ENCODE results near the gene CRADD.

DNA sequence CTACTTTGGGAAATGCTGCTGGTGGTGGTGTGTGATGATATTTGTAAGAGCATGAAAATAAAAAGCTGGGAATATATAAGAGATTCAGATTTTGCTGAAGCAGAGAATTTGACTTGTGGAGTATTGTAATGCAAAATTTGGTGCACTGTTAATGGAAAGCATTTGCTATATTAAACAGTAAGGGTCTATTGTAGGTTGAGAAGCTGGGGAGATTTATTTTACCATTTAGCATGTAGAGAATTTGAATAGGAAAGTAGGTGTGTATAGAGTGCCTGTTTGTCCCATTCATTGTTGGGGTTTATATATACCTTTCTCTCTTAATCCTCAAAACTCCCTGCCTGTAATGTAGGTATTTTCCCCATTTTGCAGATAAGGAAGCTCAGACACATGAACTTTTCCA is 48.4 kb downstream of the CRADD start:
- TF ChIP-seq, protein P1, sequence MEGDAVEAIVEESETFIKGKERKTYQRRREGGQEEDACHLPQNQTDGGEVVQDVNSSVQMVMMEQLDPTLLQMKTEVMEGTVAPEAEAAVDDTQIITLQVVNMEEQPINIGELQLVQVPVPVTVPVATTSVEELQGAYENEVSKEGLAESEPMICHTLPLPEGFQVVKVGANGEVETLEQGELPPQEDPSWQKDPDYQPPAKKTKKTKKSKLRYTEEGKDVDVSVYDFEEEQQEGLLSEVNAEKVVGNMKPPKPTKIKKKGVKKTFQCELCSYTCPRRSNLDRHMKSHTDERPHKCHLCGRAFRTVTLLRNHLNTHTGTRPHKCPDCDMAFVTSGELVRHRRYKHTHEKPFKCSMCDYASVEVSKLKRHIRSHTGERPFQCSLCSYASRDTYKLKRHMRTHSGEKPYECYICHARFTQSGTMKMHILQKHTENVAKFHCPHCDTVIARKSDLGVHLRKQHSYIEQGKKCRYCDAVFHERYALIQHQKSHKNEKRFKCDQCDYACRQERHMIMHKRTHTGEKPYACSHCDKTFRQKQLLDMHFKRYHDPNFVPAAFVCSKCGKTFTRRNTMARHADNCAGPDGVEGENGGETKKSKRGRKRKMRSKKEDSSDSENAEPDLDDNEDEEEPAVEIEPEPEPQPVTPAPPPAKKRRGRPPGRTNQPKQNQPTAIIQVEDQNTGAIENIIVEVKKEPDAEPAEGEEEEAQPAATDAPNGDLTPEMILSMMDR (IDR thresholded peaks at IDR 0.05): no peak
- TF ChIP-seq EP300 (IDR thresholded peaks at IDR 0.05) (no peak), POLR2A (IDR thresholded peaks at IDR 0.05) (no peak)
